ENCODE results near the gene WDSUB1. TPM values are rescaled to one million over a fixed set of nuclear protein-coding genes. Genes with fewer than 3 reads are reported as not detected.

The WDSUB1 gene
- total RNA-seq, 1 donor from 2014 or later: 10.8 TPM

DNA sequence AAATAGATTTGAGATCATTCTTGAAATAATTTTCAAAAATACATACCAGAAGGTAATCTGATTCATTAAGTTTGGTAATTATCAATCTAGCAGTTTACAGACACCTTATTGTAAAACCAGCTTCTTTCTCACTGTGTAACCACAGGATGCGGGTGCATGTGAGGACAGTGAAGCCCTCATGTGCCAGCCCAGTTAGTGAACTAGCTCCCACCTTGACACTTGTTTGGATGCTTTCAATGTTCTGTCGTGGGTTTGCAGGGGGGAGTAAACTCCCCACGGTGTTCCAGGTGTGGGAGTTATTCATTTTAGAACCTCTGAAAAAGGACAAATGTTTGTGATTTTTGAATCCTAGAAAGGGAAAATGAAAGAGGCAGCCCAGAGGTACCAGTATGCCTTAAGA lies 59.0 kb downstream of the WDSUB1 start:
- intact Hi-C loops (cut with DNase I): no loop called here
- ATAC-seq (ENCODE audit: poor library complexity) (no peak), DNase-seq (no peak)

DNA sequence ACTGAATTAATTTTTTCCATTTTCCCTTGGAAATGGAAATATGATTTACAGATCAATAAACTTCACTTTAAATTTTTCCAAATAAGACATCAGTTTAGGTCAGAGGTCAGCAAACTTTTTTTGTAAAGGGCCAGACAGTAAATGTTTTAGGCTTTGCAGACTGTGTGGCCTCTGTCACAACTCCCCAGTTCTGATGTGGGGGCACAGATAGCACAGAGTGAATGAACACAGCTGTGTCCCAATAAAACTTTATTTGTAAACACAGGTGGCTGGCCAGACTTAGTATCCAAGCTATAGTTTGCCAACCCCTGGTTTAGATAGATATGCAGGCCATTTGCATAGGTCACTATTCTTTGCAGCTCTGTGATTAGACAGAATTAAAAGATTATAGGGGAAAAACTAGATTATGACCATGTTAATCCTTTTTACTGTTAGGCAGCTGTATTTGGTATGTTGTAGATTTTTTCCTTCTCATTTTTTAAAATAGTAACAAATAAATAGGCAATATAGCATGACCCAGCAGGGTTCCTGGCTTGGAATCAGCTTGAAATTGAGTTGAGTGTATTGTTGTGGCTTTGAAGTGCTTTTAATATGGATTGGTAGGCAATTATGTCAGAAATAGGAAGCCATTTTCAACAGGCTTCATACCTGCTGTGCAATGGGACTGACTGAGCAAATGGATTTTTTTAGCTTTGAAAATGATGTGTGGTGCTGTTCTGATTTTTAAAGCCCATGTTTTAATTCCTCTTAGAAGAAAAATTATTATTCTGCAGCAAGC lies 59.7 kb downstream of the WDSUB1 start:
- ATAC-seq (ENCODE audit: poor library complexity) (no peak), DNase-seq (no peak)
- intact Hi-C loops (cut with DNase I): no loop called here

GRCh38 chr2:159226059-159226461 lies 60.4 kb downstream of the WDSUB1 start:
- no peak for ATAC-seq (ENCODE audit: poor library complexity)

GRCh38 chr2:159225025-159226016 lies 61.2 kb downstream of the WDSUB1 start:
- intact Hi-C loops (cut with DNase I): no loop called here
- no peak for ATAC-seq (ENCODE audit: poor library complexity)

More at GRCh38 chr2:159226059-159226461, 60.4 kb downstream of the WDSUB1 start:
- intact Hi-C loops (cut with DNase I): no loop called here
- DNase-seq: no peak

DNA sequence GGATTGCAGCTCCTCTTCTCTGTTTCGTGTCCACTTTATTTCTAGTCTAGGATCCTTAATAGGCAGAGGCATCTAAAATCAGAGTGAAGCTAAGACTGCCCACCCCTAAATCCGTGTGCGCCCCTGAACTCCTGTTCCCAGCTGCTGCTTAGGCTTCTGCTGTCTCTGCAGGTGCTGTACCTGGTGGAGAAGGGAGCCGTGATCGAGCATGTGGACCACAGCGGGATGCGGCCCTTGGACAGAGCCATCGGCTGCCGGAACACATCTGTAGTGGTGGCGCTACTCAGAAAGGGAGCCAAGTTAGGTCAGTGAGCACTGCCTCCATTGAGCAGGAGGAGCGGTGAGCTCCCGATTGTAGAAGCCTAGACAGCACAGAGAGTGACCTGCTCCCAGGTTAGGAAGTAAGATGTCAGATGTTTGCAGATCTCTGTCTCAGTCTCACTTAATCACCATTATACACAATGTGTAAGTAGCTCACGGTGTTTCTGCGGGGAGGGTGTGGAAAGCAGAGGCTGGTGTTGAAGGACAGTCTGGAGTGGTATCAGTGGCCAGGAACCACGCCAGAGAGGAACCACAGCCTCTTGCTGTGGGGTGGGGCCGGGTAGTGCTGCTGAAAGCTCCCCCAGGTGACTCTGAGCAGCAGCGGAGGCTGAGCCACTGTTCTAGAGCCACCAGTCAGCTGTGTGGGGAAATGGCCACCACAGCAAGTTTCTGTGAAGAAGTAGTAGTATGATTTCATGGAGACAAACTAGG lies 62.3 kb downstream of the WDSUB1 start:
- intact Hi-C loops (cut with DNase I): no loop called here
- ATAC-seq (ENCODE audit: poor library complexity) (peak; percentile 28), DNase-seq (no peak)

More at GRCh38 chr2:159225025-159226016, 61.2 kb downstream of the WDSUB1 start:
- DNase-seq: peak; percentile 57

GRCh38 chr2:159219394-159219998 lies 67.0 kb downstream of the WDSUB1 start:
- no peak for ATAC-seq (ENCODE audit: poor library complexity)
- intact Hi-C loops (cut with DNase I): no loop called here
- no peak for DNase-seq

DNA sequence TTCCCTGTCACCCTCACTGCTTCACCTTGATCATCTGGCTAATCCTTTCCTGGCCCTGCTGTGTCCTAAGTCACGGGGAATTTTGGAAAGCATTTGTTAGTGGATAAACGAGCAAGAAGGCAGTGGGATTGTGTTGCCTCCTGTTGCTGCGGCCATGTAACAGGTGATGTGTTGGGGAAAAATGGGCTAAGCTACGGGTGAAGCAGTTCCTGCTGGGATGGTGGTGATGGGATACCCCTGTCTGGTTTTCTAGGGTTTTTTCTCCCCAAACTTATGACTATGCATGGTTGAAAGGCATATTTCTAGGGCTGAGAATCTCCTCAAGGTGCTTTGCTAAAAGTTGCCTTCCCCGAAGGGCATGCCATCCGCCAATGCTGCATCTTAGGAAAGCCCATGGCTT lies 68.1 kb downstream of the WDSUB1 start:
- intact Hi-C loops (cut with DNase I): no loop called here
- DNase-seq (no peak), ATAC-seq (ENCODE audit: poor library complexity) (no peak)

GRCh38 chr2:159217676-159218075 lies 68.8 kb downstream of the WDSUB1 start:
- ATAC-seq (ENCODE audit: poor library complexity): no peak
- no peak for DNase-seq
- intact Hi-C loops (cut with DNase I): no loop called here

DNA sequence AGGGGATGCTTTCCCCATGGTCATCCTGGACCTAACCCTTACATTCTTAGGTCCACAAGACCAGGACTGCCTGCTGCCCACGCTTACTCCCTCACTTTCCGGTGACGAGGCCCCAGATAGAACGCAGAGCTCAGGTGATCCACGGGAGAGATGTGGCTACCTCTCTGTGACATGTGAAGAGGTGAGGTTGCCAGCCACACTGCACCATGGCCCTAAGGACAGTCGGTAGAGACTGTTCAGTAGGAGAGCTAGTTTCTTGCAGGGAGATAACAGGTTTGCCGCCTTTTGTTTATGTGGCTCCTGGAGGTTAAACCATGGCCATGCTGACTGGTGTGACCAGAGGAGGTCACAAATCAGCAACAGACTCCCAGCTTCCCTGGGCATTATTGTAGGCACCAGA lies 71.4 kb downstream of the WDSUB1 start:
- intact Hi-C loops (cut with DNase I): no loop called here
- no peak for ATAC-seq (ENCODE audit: poor library complexity)
- no peak for DNase-seq

GRCh38 chr2:159214325-159214865 lies 72.1 kb downstream of the WDSUB1 start:
- no peak for ATAC-seq (ENCODE audit: poor library complexity)
- DNase-seq: no peak
- intact Hi-C loops (cut with DNase I): no loop called here

DNA sequence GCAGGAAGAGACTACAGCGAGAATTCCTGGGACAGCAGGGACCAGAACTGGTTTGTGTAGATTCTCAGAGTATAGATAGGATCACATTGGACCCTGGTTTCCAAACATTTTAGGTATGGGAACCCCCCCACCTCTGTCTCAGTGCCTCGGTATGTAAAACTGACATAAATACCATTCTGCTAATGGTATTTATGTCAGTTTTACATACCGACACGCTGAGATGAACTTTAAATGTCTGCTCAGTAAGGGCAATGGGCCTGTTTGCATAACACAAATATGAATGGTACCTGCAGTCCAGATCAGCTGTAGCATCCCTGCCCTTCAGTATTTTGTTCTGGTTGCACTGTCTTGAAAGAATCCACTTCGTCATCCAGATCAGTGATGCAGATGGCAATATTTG lies 73.2 kb downstream of the WDSUB1 start:
- ATAC-seq (ENCODE audit: poor library complexity) (no peak), DNase-seq (no peak)
- intact Hi-C loops (cut with DNase I): no loop called here

GRCh38 chr2:159211447-159212396 lies 74.8 kb downstream of the WDSUB1 start:
- intact Hi-C loops (cut with DNase I): no loop called here
- ATAC-seq (ENCODE audit: poor library complexity): no peak
- DNase-seq: no peak

DNA sequence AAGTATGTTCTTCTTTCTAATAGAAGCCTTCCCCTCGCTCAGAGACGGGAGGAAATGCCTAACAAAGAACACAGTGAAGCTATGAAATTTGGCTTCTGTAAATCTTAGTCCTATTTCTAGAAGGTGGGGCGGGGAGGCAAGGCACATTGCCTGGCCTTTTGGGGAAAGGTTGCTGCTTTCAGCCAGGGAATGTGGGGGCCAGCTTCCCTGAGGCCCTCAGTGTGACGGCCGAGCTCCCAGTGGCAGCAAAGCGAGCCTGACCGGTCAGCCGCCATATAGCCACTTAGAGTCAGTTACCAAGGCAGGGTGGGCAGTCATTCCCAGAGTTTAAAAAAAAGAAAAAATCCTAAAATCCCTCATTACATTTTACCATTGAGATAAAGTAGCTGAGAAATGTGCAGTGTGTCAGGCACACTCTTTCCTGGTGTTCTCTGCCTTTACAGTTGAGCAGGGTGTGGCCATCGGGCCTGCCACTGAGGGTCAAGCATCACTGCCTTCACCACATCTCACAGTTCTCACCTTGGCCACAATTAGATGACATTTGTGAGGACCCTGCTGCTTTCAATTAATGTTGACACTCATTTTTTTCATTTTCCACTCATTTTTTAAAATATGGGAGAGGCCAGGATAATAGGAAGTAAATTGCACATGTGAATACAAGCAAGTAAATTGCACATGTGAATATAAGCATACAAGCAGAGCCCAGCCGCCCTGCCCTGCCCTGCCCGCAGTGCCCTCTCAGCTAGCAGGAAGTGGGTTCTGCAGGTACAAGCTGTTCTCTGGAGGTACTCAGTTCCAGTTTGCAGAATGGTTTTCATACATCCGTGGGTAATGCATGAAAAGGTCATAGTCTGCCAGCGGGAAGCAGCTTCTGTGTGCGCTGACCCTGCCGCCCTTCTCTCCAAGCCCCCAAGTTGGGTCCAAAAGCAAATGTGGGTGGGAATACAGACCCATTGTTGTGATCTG lies 76.9 kb downstream of the WDSUB1 start:
- intact Hi-C loops (cut with DNase I): no loop called here
- DNase-seq (no peak), ATAC-seq (ENCODE audit: poor library complexity) (no peak)

GRCh38 chr2:159208438-159208837 lies 78.1 kb downstream of the WDSUB1 start:
- intact Hi-C loops (cut with DNase I): no loop called here
- no peak for ATAC-seq (ENCODE audit: poor library complexity)
- DNase-seq: no peak

- ATAC-seq (ENCODE audit: poor library complexity): peak; percentile 65
- intact Hi-C loops (cut with DNase I): no loop called here
Observed at GRCh38 chr2:159206736-159207380, 79.6 kb downstream of the WDSUB1 start.

More at GRCh38 chr2:159206736-159207380, 79.6 kb downstream of the WDSUB1 start:
- no peak for DNase-seq
